Keratinocyte (primary cell): ENCODE data around the gene UTP11. TPM values are rescaled to one million over a fixed set of nuclear protein-coding genes. Genes with fewer than 3 reads are reported as not detected.

Source experiments
- DNase-seq: peaks from one replicate; pipeline ENCODE4 v3.0.0-alpha.2; 2011; ENCODE audit warnings: low read depth, missing footprints, low spot score
- FAIRE-seq: peaks from 2 replicates; lab custom pipeline; 2011; peaks lifted over from hg19 to GRCh38; lab: Jason Lieb, UNC
- H2AFZ ChIP-seq: 2 replicates; pipeline ENCODE4 v1.6.0; 2012; ENCODE audit warnings: low read length, control low read depth, inconsistent platforms; ENCODE audit not compliant: control insufficient read depth
- H3K27ac ChIP-seq: 2 replicates; pipeline ENCODE4 v1.5.1; 2011; ENCODE audit warnings: low read length; ENCODE audit not compliant: control insufficient read depth, insufficient read depth
- H3K27me3 ChIP-seq: 3 replicates; pipeline ENCODE4 v1.6.0; 2011; ENCODE audit warnings: low read length; ENCODE audit not compliant: control insufficient read depth, insufficient read depth; ENCODE audit errors: extremely low read depth
- H3K36me3 ChIP-seq, 2 experiments: 2 replicates in 1 of 2; 3 replicates in 1 of 2; pipeline ENCODE4 v1.5.1; 2011; ENCODE audit warnings: low read length in 2 of 2, mild to moderate bottlenecking in 1 of 2; ENCODE audit not compliant: control insufficient read depth in 2 of 2, insufficient read depth in 2 of 2; ENCODE audit errors: extremely low read depth in 1 of 2
- H3K4me1 ChIP-seq: 3 replicates; pipeline ENCODE4 v1.5.1; 2011; ENCODE audit warnings: low read length; ENCODE audit not compliant: control insufficient read depth, insufficient read depth; ENCODE audit errors: extremely low read depth
- H3K4me2 ChIP-seq: 3 replicates; pipeline ENCODE4 v1.6.0; 2011; ENCODE audit warnings: low read depth, low read length; ENCODE audit not compliant: control insufficient read depth, insufficient read depth; ENCODE audit errors: extremely low read depth
- H3K4me3 ChIP-seq, 3 experiments: fragments of 200-600 bp in 1 of 3; sonication (generic) in 1 of 3; 2 replicates in 2 of 3; 3 replicates in 1 of 3; pipeline ENCODE4 v1.5.1; 2011 to 2016; ENCODE audit warnings: low read length in 3 of 3, mild to moderate bottlenecking in 3 of 3, control low read depth in 2 of 3, inconsistent platforms in 1 of 3, low read depth in 1 of 3, mixed read lengths in 1 of 3, mixed run types in 1 of 3, moderate library complexity in 1 of 3; ENCODE audit not compliant: control insufficient read depth in 2 of 3, insufficient read depth in 2 of 3; ENCODE audit errors: extremely low read depth in 1 of 3
- H3K79me2 ChIP-seq: 2 replicates; pipeline ENCODE4 v1.6.0; 2012; ENCODE audit warnings: low read length; ENCODE audit not compliant: control insufficient read depth, insufficient read depth
- H3K9ac ChIP-seq: 3 replicates; pipeline ENCODE4 v1.6.0; 2011; ENCODE audit warnings: low read length; ENCODE audit not compliant: control insufficient read depth, insufficient read depth; ENCODE audit errors: extremely low read depth
- H3K9me1 ChIP-seq: 3 replicates; pipeline ENCODE4 v1.6.0; 2011; ENCODE audit warnings: low read length; ENCODE audit not compliant: control insufficient read depth, insufficient read depth; ENCODE audit errors: extremely low read depth
- H3K9me3 ChIP-seq: 2 replicates; pipeline ENCODE4 v1.5.1; 2012; ENCODE audit warnings: low read depth, low read length; ENCODE audit not compliant: control insufficient read depth
- H4K20me1 ChIP-seq: 3 replicates; pipeline ENCODE4 v1.6.0; 2011; ENCODE audit warnings: low read length; ENCODE audit not compliant: control insufficient read depth, insufficient read depth; ENCODE audit errors: extremely low read depth
- EZH2 ChIP-seq: IDR thresholded peaks from one replicate; pipeline ENCODE4 v1.6.1; 2012; ENCODE audit warnings: inconsistent platforms, mild to moderate bottlenecking, low read length, moderate library complexity
- dilution Hi-C: fragments of 300-500 bp; cut with MboI; formaldehyde crosslinking; loops from one replicate; pipeline ENCODE4 v1.7.0; 2020; ENCODE audit warnings: low sequenced_read_pairs; ENCODE audit not compliant: extremely low pct_ligation_motif_present
- polyA plus RNA-seq, 5 experiments: library from polyadenylated mRNA; depleted of rRNA in 3 of 5; stranded (reverse) in 3 of 5; stranded (forward) in 1 of 5; unstranded in 1 of 5; fragments of >200 nt; gene quantifications; 1 replicate in 1 of 5; 2 replicates in 3 of 5; 3 replicates in 1 of 5; pipeline versions ENCODE4 v1.2.1 to v1.2.3, GENCODE V29; 2011 to 2012; ENCODE audit warnings: missing spikeins in 2 of 5, low read depth in 1 of 5, low replicate concordance in 1 of 5
- TF ChIP-seq, protein P1 (sequence below), 3 experiments: IDR thresholded peaks in 1 of 3; conservative IDR thresholded peaks in 1 of 3; optimal IDR thresholded peaks in 1 of 3; 2 replicates in 2 of 3; 3 replicates in 1 of 3; pipeline versions ENCODE3 to v1.5.1; 2011; ENCODE audit warnings: low read length in 3 of 3, mild to moderate bottlenecking in 3 of 3, moderate library complexity in 2 of 3, control low read depth in 1 of 3, inconsistent platforms in 1 of 3; ENCODE audit not compliant: insufficient read depth in 2 of 3; ENCODE audit errors: extremely low read depth in 1 of 3

Gene UTP11
- polyA plus RNA-seq, 1 donor (not counting 4 experiments of a cell fraction or from before 2014, with no cell fraction given) = 50.0 TPM

DNA sequence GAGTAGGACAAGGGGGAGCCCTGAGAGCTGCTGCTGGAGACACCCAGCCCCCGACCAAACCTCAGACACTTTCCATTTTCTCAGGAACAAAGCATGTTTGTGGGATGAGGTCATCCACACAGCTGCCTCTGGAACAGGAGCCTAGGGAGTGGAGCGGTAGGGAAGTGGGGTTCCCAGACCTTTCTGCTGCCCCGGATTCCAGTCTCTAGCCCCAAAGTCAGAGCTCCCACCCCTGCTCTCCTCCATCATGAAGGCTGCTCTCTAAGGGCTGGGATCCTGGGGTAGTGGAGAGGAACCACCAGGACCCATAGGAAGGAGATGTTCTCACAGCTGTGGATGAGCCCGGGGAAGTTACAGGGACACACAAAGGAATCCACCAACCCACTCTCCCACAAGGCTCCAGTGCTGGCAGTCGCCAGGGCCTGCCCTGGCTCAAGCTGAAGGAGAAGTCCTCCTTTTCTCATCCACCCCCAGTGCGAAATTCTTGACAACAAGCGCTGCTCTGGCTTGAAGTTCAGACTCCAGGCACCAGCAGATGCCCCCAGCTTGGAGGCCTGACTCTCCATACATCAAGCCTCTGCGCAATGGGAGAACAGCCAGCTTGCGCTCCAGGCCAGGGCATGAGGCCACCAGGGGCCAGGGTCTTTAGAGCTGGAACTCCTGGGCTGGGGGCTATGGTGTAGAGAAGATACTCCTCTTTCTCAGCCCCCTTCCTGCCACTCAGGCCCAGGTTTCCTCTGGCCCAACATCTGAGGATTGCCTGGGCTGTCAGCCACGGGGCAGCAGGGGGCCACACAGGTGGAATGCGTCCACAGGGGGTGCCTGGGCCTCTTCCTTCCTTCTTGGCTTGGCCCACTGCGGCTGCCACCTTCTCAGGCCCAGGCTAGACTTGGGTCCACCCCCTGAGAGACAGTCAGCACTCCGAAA is 11.7 kb upstream of the UTP11 start:
- H3K9me3 ChIP-seq = no peaks in the 10 kb centered on the region
- dilution Hi-C loops = no loop called here
- H3K79me2 ChIP-seq = peaks cover 53% of the 10 kb centered on the region
- no peaks in the 10 kb centered on the region for H4K20me1 ChIP-seq
- FAIRE-seq (peak; percentile 84), DNase-seq (no peak)
- peaks cover 3% of the 10 kb centered on the region for H3K9me1 ChIP-seq
- H3K4me2 ChIP-seq = peak overlapping the region; percentile 89
- H2AFZ ChIP-seq = peak overlapping the region; percentile 47
- H3K4me1 ChIP-seq = peaks cover 49% of the 10 kb centered on the region
- peak overlapping the region in 2 of 3 experiments; percentile 46 to 51 for H3K4me3 ChIP-seq
- peaks cover 14 to 25% of the 10 kb centered on the region in 2 experiments for H3K36me3 ChIP-seq
- TF ChIP-seq, protein P1, sequence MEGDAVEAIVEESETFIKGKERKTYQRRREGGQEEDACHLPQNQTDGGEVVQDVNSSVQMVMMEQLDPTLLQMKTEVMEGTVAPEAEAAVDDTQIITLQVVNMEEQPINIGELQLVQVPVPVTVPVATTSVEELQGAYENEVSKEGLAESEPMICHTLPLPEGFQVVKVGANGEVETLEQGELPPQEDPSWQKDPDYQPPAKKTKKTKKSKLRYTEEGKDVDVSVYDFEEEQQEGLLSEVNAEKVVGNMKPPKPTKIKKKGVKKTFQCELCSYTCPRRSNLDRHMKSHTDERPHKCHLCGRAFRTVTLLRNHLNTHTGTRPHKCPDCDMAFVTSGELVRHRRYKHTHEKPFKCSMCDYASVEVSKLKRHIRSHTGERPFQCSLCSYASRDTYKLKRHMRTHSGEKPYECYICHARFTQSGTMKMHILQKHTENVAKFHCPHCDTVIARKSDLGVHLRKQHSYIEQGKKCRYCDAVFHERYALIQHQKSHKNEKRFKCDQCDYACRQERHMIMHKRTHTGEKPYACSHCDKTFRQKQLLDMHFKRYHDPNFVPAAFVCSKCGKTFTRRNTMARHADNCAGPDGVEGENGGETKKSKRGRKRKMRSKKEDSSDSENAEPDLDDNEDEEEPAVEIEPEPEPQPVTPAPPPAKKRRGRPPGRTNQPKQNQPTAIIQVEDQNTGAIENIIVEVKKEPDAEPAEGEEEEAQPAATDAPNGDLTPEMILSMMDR (optimal IDR thresholded peaks at IDR 0.05 in 1 of 3, IDR thresholded peaks at IDR 0.05 in 1 of 3, conservative IDR thresholded peaks at IDR 0.05 in 1 of 3; ENCODE audit: extremely low read depth in 1 of 3, insufficient read depth in 2 of 3, low read length in 3 of 3) = no peak
- no peak for TF ChIP-seq EZH2
- H3K27me3 ChIP-seq = no peaks in the 10 kb centered on the region
- peak overlapping the region; percentile 90 for H3K27ac ChIP-seq
- H3K9ac ChIP-seq = peak overlapping the region; percentile 68

DNA sequence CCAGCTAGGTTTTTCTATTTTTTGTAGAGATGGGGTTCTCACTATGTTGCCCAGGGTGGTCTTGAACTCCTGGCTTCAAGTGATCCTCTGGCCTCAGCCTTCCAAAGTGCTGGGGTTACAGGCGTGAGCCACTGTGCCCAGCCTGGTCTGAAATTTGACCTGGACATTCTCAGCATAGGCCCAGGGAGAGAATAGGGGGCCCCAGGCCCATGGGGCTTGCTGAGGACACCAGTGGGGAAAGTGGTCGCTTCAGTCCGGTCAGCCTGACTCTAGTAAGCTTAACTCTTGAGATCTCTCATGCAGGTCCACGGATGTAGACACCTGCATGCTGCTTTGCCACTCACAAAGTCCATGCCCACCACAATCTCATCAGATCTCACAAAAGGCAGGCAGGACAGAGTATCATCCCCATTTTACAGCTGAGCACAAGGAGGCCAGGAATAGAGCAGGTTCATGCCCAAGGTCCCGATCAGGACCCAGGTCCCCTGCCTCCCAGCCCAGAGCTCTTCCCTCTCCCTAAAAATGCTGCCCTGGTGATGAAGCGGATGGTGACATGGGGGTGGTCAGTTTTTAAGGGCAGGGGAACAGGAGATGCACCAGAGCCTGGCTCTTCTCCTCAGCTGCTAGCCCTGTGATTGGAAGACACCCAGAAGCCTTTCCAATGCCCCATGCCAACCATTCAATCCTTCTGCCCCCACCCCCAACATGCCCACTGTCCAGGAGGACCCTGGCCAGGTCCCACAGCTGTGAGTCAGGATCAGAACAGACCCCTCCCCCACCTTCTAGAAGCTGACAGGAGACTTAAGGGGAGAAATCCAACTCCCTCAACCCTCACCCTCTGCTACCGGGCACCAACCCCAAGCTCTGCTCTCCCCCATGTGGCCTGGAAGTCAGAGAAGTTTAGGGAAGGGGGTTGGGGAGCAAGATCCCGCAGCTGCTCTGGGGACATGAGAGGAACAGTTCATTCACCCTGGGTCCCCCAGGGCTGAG is 9.0 kb upstream of the UTP11 start:
- Histone ChIP-seq H3K4me1 (peaks cover 43% of the 10 kb centered on the region), H3K36me3 (peaks cover 4 to 10% of the 10 kb centered on the region in 2 experiments), H3K27me3 (no peaks in the 10 kb centered on the region), H3K4me2 (peak overlapping the region; percentile 99), H3K9me3 (no peaks in the 10 kb centered on the region), H3K27ac (peak overlapping the region; percentile 82), H3K79me2 (peaks cover 53% of the 10 kb centered on the region), H4K20me1 (no peaks in the 10 kb centered on the region), H3K9me1 (peaks cover 3% of the 10 kb centered on the region), H2AFZ (no peak overlapping the region), H3K4me3 (peak overlapping the region; percentile 66 to 91 (median 90)), H3K9ac (peak overlapping the region; percentile 88)
- dilution Hi-C loops = no loop called here
- no peak for DNase-seq
- TF ChIP-seq, protein P1 (optimal IDR thresholded peaks at IDR 0.05 in 1 of 3, IDR thresholded peaks at IDR 0.05 in 1 of 3, conservative IDR thresholded peaks at IDR 0.05 in 1 of 3; ENCODE audit: extremely low read depth in 1 of 3, insufficient read depth in 2 of 3, low read length in 3 of 3) = no peak
- TF ChIP-seq EZH2 = no peak
- FAIRE-seq = no peak
